Glomerular visceral epithelial cell (primary cell): ENCODE results near the gene NRCAM.
A peak's percentile ranks its signal among the peaks of the same experiment; 100 is the strongest.
"Not testable (repeated sequence)": the region's sequence is repeated elsewhere in the genome, so short reads cannot be mapped to it uniquely, and the experiment has no call there.

Source experiments
- DNase-seq: peaks from one replicate; pipeline ENCODE4 v3.0.0-alpha.2; 2016; ENCODE audit errors: extremely low spot score

The NRCAM gene

GRCh38 chr7:108402865-108403264 lies 53.4 kb downstream of the NRCAM start:
- peak; percentile 6 for DNase-seq

GRCh38 chr7:108396080-108396479 lies 60.2 kb downstream of the NRCAM start:
- DNase-seq: no peak

GRCh38 chr7:108395426-108395825 lies 60.8 kb downstream of the NRCAM start:
- DNase-seq: no peak

GRCh38 chr7:108393097-108393496 lies 63.1 kb downstream of the NRCAM start:
- DNase-seq: not testable (repeated sequence)

DNA sequence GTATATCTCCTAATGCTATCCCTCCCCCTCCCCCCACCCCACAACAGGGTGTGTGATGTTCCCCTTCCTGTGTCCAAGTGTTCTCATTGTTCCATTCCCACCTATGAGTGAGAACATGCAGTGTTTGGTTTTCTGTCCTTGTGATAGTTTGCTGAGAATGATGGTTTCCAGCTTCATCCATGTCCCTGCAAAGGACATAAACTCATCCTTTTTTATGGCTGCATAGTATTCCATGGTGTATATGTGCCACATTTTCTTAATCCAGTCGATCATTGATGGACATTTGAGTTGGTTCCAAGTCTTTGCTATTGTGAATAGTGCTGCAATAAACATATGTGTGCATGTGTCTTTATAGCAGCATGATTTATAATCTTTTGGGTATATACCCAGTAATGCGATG lies 68.5 kb downstream of the NRCAM start:
- DNase-seq: not testable (repeated sequence)

GRCh38 chr7:108385834-108386422 lies 70.3 kb downstream of the NRCAM start:
- DNase-seq: no peak

DNA sequence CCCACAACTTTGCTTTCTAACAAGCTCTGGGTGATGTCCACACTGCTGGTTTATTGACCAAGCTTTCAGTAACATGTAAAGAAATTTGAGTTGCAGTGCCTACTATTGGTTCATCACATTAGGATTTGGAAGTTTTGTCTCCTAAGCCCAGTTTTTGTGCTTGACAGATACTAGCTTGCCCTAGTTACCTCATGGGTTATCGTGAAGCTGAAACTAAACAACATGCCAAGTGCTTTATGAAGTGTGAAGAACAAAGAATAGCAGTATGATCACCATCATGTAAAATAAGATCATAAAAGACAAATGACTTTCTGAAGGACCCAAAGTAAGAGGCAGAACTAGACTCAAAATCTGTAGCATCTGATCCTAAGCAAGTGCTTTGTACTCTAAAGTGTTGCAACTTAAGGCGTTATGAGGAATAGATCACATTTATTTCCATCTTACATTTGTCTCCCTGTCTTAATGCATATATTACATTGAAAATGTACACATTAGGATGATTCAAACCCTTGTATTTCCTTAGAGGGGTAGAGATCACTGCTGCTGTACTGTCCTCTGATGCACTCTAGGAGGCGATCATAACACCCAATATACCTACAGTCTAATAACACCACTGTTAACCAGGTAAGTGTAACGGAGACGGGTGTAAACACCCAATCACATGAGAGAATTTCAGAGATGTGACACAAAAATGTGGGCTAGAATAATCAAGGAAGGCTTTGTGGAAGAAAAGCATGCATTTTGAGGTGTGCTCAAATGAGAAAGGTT lies 71.3 kb downstream of the NRCAM start:
- peak; percentile 1 for DNase-seq

DNA sequence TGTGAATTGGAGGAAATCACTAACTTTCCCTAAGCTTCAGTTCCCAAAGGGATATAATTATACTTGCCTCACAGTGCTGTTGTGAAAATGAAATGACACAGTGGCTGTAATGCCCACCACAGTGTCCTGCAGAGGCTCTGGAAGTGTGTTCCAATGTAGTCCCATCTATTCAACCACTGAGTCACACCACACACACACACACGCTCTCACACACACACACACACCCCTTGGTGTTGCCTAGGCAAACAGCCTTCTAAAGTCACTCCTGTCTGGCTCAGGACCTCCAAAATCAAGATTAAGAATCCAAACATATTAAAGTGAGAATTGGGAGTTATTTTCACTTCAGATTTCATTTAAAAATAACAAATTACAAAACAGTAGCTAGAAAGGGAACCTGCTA lies 73.3 kb downstream of the NRCAM start:
- no peak for DNase-seq

- no peak for DNase-seq
Observed at GRCh38 chr7:108380517-108380916, 75.7 kb downstream of the NRCAM start.

DNA sequence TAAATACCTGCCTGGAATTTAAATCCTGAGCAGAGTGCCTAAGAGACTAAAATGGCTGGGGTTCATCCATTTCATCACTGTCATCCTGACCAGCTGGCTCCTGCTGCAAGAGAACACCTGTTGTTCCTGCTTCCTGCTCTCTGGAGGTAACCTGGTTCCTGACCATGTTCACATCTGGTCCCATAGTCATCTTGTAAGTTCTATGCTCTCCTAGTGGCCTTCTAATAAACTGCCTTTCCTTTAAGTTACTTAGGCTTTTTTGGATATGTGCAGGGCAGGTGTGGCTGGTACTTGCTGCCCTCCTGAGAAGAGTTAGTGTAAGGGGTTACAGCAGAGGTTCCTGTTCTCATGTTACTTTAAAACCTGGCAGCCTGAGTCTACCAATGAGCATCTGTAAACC lies 80.0 kb downstream of the NRCAM start:
- no peak for DNase-seq

GRCh38 chr7:108375668-108376067 lies 80.6 kb downstream of the NRCAM start:
- DNase-seq: no peak

GRCh38 chr7:108374899-108375298 lies 81.3 kb downstream of the NRCAM start:
- no peak for DNase-seq

- no peak for DNase-seq
Observed at GRCh38 chr7:108372618-108373017, 83.6 kb downstream of the NRCAM start.

- DNase-seq: no peak
Observed at GRCh38 chr7:108370616-108371015, 85.6 kb downstream of the NRCAM start.

DNA sequence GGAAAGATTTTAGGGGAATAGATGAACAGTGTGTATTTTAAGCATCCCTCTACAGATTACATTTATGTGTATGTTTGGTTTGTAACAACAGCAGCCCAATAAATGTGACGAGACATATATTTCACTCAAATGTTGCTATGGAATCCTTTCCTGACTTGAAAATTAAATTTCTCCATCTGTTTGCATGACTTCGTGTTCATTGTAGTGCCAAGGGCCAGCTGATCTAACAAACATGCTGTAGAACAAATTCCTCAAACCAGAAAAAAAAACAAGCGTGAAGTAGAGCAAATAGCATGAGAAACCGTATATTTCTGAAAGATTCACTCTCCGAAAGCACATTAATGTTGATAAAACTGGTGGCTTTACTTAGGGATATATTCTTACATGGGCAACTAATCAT lies 87.8 kb downstream of the NRCAM start:
- no peak for DNase-seq

DNA sequence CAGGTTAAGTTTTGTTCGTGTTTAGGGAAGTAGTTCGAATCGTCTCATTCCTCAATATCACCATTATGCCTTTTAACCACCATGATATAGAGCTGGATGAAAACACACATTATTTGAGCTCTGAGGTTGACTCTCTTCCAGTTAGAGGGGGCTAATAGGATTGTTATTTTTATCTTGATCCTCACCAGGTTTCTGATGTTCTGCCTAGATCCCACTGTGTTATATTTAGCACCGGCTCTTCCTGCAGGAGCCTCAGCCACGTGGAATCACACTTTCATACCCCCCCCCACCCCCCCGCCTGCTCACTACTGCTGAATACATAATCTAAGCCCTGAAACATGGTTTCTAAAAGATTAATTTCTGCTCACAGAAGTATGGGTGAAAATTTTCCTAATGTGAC lies 88.3 kb downstream of the NRCAM start:
- DNase-seq: no peak

DNA sequence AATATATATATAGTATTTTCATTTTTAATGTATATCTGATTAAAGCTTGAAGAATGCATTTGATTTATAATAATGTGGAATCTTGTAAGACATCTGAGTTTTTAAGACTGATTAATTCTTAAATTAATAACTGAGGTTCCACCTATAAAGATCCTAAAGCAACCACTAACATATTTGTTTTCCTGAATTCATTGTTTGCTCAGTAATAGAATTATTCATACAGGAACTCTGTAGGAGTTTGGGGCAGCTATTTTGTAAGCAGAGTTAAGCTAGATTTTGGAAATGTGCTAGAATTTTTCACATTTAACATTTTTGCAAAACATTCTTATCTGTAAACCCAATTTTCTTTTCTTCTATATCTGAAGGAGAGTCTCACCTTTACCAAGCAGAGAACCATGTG lies 88.9 kb downstream of the NRCAM start:
- no peak for DNase-seq

GRCh38 chr7:108363659-108364058 lies 92.6 kb downstream of the NRCAM start:
- DNase-seq: no peak

DNA sequence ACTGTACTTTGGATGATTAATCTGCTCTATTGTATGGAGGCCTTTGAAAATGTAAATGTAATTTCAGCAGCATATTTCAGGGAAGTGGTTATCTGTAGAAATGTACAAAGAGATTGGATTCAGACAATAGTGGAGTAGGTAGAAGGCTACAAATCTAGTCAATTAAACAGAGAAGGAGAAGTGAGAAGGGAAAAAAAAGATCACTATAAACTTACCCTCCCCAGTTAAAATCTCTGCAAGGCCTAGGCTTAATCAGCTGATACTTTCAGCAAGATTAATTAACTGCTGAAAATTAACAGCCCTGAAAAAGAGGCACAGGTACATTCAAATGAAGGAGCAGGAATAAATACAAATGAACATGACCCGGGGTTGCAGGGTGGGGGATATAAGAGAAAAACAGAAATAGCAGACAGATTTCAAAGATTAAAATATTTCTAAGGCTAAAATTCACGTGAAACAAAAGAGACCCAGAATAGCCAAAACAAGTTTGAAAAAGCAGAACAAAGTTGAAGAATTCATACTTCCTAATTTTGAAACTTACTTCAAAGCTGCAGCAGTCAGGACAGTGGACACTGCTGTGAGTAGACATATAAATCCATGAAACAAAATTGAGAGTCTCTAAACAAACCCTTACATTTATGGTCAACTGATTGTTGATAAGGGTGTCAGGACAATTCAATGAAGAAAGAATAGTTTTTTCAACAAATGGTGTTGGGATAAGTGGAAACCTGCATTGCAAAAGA lies 96.0 kb downstream of the NRCAM start:
- no peak for DNase-seq

DNA sequence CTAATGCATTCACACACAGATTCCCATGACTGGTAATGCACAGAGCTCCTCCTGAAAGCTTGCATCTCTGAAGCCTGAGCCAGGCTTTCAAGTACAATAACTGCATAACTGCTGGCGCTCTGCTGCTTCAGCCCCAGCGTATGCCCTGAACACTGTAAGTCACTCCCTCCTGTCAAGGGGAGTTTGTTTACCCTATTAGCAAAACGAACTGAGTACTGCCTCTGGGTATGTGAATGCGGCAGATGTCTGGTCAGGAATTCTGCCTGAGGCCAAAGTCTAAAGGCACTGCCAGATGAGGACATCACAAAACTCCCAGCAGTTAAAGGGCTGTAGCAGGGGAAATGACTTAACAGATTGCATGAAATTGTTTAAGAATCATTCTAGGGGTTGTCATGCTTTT lies 97.7 kb downstream of the NRCAM start:
- peak; percentile 11 for DNase-seq

DNA sequence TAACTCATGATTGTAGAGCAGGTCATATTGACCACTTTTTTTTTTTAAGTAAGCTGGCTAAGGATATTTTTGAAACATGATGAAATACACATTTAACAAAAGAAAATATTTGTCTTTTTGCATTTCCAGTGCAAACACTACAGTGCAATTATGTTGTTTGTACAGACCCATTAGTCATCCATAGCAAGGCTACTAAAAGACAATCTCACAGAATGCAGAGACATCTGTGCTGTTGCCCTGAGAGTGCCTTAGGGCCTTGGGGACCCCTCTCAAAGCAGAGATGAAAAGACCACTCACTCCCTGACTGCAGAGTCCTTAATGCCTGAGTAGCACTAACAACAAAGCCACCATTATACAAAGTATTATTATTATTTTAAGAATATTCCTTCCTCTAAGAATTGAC lies 104.5 kb downstream of the NRCAM start:
- DNase-seq: no peak

- DNase-seq: no peak
Observed at GRCh38 chr7:108348913-108349312, 107.3 kb downstream of the NRCAM start.

- DNase-seq: peak; percentile 24
Observed at GRCh38 chr7:108347616-108348015, 108.6 kb downstream of the NRCAM start.
